ENCODE measurements around the gene MAB21L4.

DNA sequence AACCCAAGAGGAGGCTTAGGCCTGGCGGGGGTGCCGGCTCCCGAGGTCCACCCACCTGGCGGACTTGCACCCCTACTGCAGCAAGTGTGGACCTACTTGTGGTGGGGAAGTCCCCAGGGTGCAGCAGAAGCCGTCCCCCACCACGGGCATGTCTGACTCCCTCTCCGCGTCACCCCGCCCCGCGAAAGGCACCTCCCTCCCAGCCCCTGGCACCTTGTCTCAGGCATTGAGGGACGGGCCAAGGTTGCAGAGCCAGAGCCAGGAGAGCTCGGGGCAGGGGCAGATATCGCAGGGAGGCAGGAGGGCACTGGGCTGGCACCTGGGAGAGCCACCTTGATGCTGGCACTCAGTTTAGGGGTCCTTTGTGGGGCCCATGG is 29.2 kb upstream of the MAB21L4 start:
- TF ChIP-seq, protein P1, sequence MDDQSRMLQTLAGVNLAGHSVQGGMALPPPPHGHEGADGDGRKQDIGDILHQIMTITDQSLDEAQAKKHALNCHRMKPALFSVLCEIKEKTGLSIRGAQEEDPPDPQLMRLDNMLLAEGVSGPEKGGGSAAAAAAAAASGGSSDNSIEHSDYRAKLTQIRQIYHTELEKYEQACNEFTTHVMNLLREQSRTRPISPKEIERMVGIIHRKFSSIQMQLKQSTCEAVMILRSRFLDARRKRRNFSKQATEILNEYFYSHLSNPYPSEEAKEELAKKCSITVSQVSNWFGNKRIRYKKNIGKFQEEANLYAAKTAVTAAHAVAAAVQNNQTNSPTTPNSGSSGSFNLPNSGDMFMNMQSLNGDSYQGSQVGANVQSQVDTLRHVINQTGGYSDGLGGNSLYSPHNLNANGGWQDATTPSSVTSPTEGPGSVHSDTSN (IDR thresholded peaks at IDR 0.05) = no peak
- TF ChIP-seq, protein P2, sequence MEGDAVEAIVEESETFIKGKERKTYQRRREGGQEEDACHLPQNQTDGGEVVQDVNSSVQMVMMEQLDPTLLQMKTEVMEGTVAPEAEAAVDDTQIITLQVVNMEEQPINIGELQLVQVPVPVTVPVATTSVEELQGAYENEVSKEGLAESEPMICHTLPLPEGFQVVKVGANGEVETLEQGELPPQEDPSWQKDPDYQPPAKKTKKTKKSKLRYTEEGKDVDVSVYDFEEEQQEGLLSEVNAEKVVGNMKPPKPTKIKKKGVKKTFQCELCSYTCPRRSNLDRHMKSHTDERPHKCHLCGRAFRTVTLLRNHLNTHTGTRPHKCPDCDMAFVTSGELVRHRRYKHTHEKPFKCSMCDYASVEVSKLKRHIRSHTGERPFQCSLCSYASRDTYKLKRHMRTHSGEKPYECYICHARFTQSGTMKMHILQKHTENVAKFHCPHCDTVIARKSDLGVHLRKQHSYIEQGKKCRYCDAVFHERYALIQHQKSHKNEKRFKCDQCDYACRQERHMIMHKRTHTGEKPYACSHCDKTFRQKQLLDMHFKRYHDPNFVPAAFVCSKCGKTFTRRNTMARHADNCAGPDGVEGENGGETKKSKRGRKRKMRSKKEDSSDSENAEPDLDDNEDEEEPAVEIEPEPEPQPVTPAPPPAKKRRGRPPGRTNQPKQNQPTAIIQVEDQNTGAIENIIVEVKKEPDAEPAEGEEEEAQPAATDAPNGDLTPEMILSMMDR (IDR thresholded peaks at IDR 0.05) = no peak

All from A549 (cell line).